GM13977 (cell line): ENCODE results near the gene CCDC200.

Experiments
- DNase-seq: peaks from one replicate; pipeline ENCODE4 v3.0.0; 2012; ENCODE audit warnings: low spot score
- CTCF ChIP-seq: IDR thresholded peaks from 2 replicates; pipeline ENCODE4 v1.5.1; 2012; ENCODE audit warnings: mild to moderate bottlenecking, control low read depth; ENCODE audit not compliant: insufficient read depth; ENCODE audit errors: extremely low read depth, missing control alignments
- in situ Hi-C: fragments of 300-500 bp; cut with MboI; formaldehyde crosslinking; loops from one replicate; pipeline ENCODE4 v1.12.0; 2022; ENCODE audit warnings: low sequenced_read_pairs, low pct_unique_long_range_greater_than_20kb, mixed read lengths, inconsistent platforms; ENCODE audit not compliant: unreplicated experiment

Gene CCDC200

GRCh38 chr17:43224146-43224705 is 4.2 kb downstream of the CCDC200 start:
- TF ChIP-seq CTCF: no peak
- no peak for DNase-seq
- in situ Hi-C loops: no loop called here

GRCh38 chr17:43220511-43221125 is 7.8 kb downstream of the CCDC200 start:
- in situ Hi-C loops: no loop called here
- TF ChIP-seq CTCF: no peak
- DNase-seq: no peak

- TF ChIP-seq CTCF: no peak
- DNase-seq: no peak
- in situ Hi-C loops: no loop called here
Observed at GRCh38 chr17:43219746-43220380, 8.6 kb downstream of the CCDC200 start.

GRCh38 chr17:43219001-43219400 is 9.4 kb downstream of the CCDC200 start:
- TF ChIP-seq CTCF: no peak
- no peak for DNase-seq
- in situ Hi-C loops: no loop called here

GRCh38 chr17:43217614-43218087 is 10.8 kb downstream of the CCDC200 start:
- TF ChIP-seq CTCF: no peak
- no peak for DNase-seq
- in situ Hi-C loops: no loop called here

GRCh38 chr17:43216762-43217613 is 11.4 kb downstream of the CCDC200 start:
- DNase-seq: no peak
- TF ChIP-seq CTCF: no peak
- in situ Hi-C loops: no loop called here
